Karpas-422 (cell line): Measurements from ENCODE around the gene SRSF7. TPM values are rescaled to one million over a fixed set of nuclear protein-coding genes. Genes with fewer than 3 reads are reported as not detected.
"Not testable (repeated sequence)": the region's sequence is repeated elsewhere in the genome, so short reads cannot be mapped to it uniquely, and the experiment has no call there.

Experiments used
- DNase-seq: peaks from one replicate; pipeline ENCODE4 v3.0.0-alpha.2; 2015
- H2AFZ ChIP-seq: fragments of 200-600 bp; sonication (generic); 2 replicates; pipeline ENCODE4 v1.6.1; 2014; ENCODE audit warnings: antibody characterized with exemption, low read length, mixed read lengths
- H3K27ac ChIP-seq: fragments of 200-600 bp; sonication (generic); 2 replicates; pipeline ENCODE4 v1.5.1; 2014; ENCODE audit warnings: mild to moderate bottlenecking, low read length, moderate library complexity
- H3K27me3 ChIP-seq: fragments of 200-600 bp; sonication (generic); 2 replicates; pipeline ENCODE4 v1.6.1; 2014; ENCODE audit warnings: low read length, mixed read lengths
- H3K36me3 ChIP-seq: fragments of 200-600 bp; sonication (generic); 2 replicates; pipeline ENCODE4 v1.6.1; 2014; ENCODE audit warnings: low read length, mixed read lengths; ENCODE audit not compliant: insufficient read depth
- H3K4me1 ChIP-seq: fragments of 200-600 bp; sonication (generic); 2 replicates; pipeline ENCODE4 v1.6.1; 2014; ENCODE audit warnings: mild to moderate bottlenecking, low read length, mixed read lengths
- H3K4me2 ChIP-seq: fragments of 200-600 bp; sonication (generic); 2 replicates; pipeline ENCODE4 v1.6.1; 2014; ENCODE audit warnings: low read length, low read depth, mild to moderate bottlenecking; ENCODE audit not compliant: poor library complexity, severe bottlenecking
- H3K4me3 ChIP-seq: fragments of 200-600 bp; sonication (generic); 2 replicates; pipeline ENCODE4 v1.5.1; 2014; ENCODE audit warnings: mild to moderate bottlenecking, antibody characterized with exemption, low read length, mixed read lengths
- H3K79me2 ChIP-seq: fragments of 200-600 bp; sonication (generic); 2 replicates; pipeline ENCODE4 v1.6.1; 2014; ENCODE audit warnings: mild to moderate bottlenecking, low read length, mixed read lengths
- H3K9ac ChIP-seq: fragments of 200-600 bp; sonication (generic); 2 replicates; pipeline ENCODE4 v1.6.0; 2014; ENCODE audit warnings: low read length
- H3K9me2 ChIP-seq: fragments of 200-600 bp; sonication (generic), shearing (Covaris generic); replicated peaks from 2 replicates; pipeline ENCODE4 v1.6.0; 2014; ENCODE audit warnings: mild to moderate bottlenecking, low read length, moderate library complexity; ENCODE audit not compliant: insufficient read depth
- H3K9me3 ChIP-seq: fragments of 300-700, 200-600 bp; sonication (generic); 2 replicates; pipeline ENCODE4 v1.6.1; 2014; ENCODE audit warnings: low read length, mixed read lengths
- H4K20me1 ChIP-seq: fragments of 200-600 bp; sonication (generic); 2 replicates; pipeline ENCODE4 v1.6.1; 2014; ENCODE audit warnings: mild to moderate bottlenecking, antibody characterized with exemption, low read length, low read depth; ENCODE audit not compliant: insufficient read depth
- total RNA-seq: library from RNA; depleted of rRNA; stranded (reverse); fragments of >200 nt; shearing (Covaris generic); gene quantifications from 2 replicates; pipeline ENCODE4 v1.2.3, GENCODE V29; 2014; ENCODE audit warnings: low replicate concordance

SRSF7 gene
- total RNA-seq, 1 experiment from 2014 or later, result 176 TPM

GRCh38 chr2:38771632-38772031 is 20.5 kb upstream of the SRSF7 start:
- Histone ChIP-seq H3K4me3 (no peak overlapping the region), H3K9me2 (no peaks in the 10 kb centered on the region), H3K27ac (no peak overlapping the region), H3K27me3 (no peaks in the 10 kb centered on the region), H3K9ac (no peak overlapping the region), H2AFZ (no peak overlapping the region), H3K4me1 (peaks cover 7% of the 10 kb centered on the region), H3K4me2 (no peak overlapping the region), H3K36me3 (no peaks in the 10 kb centered on the region), H3K9me3 (no peaks in the 10 kb centered on the region), H3K79me2 (no peaks in the 10 kb centered on the region), H4K20me1 (no peaks in the 10 kb centered on the region)
- no peak for DNase-seq

DNA sequence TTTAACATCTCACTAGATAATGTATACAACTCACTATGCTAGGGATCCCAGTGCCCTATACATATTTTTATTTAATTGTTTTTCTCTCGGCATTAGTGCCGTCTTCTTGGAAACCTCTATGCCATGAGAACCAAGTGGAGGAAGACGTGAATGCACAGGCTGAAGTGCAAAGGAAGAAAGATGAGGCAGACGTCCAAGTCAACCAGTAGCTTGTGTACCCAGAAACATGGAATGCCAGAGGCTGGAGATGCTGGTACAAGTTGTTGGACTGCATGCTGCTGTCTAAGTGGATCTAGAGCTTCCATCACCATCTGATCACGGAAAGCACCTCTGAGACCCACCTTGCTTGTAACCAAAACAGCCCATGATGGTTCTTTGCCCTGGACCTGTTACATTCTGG is 14.4 kb upstream of the SRSF7 start:
- Histone ChIP-seq H3K79me2 (no peaks in the 10 kb centered on the region), H3K4me2 (no peak overlapping the region), H3K4me1 (no peaks in the 10 kb centered on the region), H2AFZ (no peak overlapping the region), H3K9me2 (no peaks in the 10 kb centered on the region), H3K36me3 (no peaks in the 10 kb centered on the region), H3K4me3 (no peak overlapping the region), H4K20me1 (no peaks in the 10 kb centered on the region), H3K9me3 (no peaks in the 10 kb centered on the region), H3K9ac (no peak overlapping the region), H3K27me3 (no peaks in the 10 kb centered on the region), H3K27ac (no peak overlapping the region)
- no peak for DNase-seq

GRCh38 chr2:38765149-38765548 is 14.0 kb upstream of the SRSF7 start:
- Histone ChIP-seq H3K9ac (no peak overlapping the region), H3K36me3 (no peaks in the 10 kb centered on the region), H3K4me2 (no peak overlapping the region), H3K79me2 (no peaks in the 10 kb centered on the region), H3K27me3 (no peaks in the 10 kb centered on the region), H3K4me1 (no peaks in the 10 kb centered on the region), H3K4me3 (no peak overlapping the region), H3K9me3 (no peaks in the 10 kb centered on the region), H3K9me2 (no peaks in the 10 kb centered on the region), H2AFZ (no peak overlapping the region), H3K27ac (no peak overlapping the region), H4K20me1 (no peaks in the 10 kb centered on the region)
- no peak for DNase-seq

DNA sequence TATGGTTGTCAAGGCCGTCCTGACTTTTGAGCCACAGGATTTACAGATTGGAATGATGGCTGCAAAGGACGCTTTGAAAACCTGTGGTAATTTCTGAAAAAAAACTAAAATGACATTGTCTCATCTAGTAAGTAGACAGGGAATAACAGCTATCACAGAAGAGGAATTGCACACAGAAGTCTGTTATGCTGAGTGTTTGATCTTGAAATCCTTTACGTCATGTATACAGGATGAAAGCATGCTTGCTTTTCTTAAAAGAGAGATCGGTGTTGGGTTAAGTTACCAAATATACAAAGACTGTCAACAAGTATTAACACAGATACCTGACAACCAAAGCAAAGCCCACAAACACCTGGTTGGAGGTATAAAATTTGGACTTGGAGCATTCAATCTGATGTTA is 12.6 kb upstream of the SRSF7 start:
- Histone ChIP-seq H3K27me3 (no peaks in the 10 kb centered on the region), H3K9ac (no peak overlapping the region), H3K36me3 (no peaks in the 10 kb centered on the region), H3K4me3 (no peak overlapping the region), H3K4me2 (no peak overlapping the region), H3K27ac (no peak overlapping the region), H4K20me1 (no peaks in the 10 kb centered on the region), H2AFZ (no peak overlapping the region), H3K4me1 (no peaks in the 10 kb centered on the region), H3K9me2 (no peaks in the 10 kb centered on the region), H3K9me3 (no peaks in the 10 kb centered on the region), H3K79me2 (no peaks in the 10 kb centered on the region)
- no peak for DNase-seq

- no peaks in the 10 kb centered on the region for H3K36me3 ChIP-seq
- no peak overlapping the region for H3K4me2 ChIP-seq
- H3K9me2 ChIP-seq, result no peaks in the 10 kb centered on the region
- no peaks in the 10 kb centered on the region for H4K20me1 ChIP-seq
- H3K4me1 ChIP-seq, result no peaks in the 10 kb centered on the region
- no peak for DNase-seq
- no peaks in the 10 kb centered on the region for H3K27me3 ChIP-seq
- H3K4me3 ChIP-seq, result no peak overlapping the region
- H3K9me3 ChIP-seq, result no peaks in the 10 kb centered on the region
- no peak overlapping the region for H3K27ac ChIP-seq
- H3K79me2 ChIP-seq, result no peaks in the 10 kb centered on the region
- no peak overlapping the region for H3K9ac ChIP-seq
- no peak overlapping the region for H2AFZ ChIP-seq
These were observed 12.1 kb upstream of the SRSF7 start for GRCh38 chr2:38763228-38763627.

DNA sequence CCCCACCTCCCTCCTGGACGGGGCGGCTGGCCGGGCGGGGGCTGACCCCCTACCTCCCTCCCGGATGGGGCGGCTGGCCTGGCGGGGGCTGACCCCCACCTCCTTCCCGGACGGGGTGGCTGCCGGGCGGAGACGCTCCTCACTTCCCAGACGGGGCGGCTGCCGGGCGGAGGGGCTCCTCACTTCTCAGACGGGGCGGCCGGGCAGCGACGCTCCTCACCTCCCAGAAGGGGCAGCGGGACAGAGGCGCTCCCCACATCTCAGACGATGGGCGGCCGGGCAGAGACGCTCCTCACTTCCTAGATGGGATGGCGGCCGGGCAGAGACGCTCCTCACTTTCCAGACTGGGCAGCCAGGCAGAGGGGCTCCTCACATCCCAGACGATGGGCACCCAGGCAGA is 4.7 kb upstream of the SRSF7 start:
- H4K20me1 ChIP-seq, H3K9me3 ChIP-seq, H3K79me2 ChIP-seq, H3K9me2 ChIP-seq, H3K9ac ChIP-seq, H3K27ac ChIP-seq, H3K4me3 ChIP-seq, H3K36me3 ChIP-seq, H2AFZ ChIP-seq, DNase-seq, H3K4me2 ChIP-seq, H3K27me3 ChIP-seq: not testable (repeated sequence)
- peaks cover 23% of the 10 kb centered on the region for H3K4me1 ChIP-seq

DNA sequence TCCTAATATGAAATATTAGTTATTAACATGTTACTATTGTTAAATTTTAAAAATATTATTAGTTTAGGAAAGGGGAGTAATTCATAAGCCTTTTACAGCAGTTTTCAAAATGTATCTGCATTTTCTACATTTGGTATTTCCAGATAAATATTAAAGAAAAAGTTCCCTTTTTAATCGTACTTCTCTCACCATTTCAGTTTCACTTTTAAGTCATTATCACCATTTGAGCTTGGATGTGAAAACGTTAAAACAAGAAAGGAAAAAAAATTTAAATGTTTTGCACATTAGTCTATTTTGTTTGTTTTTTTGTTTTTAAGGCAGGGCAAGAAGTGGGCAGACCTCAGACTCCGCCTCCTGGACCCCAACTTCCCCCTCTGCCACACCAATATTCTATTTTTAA is 3.3 kb upstream of the SRSF7 start:
- peaks cover 29% of the 10 kb centered on the region for H3K4me1 ChIP-seq
- no peak overlapping the region for H3K9ac ChIP-seq
- H3K27me3 ChIP-seq, result no peaks in the 10 kb centered on the region
- H3K79me2 ChIP-seq, result peaks cover 17% of the 10 kb centered on the region
- H4K20me1 ChIP-seq, result peaks cover 15% of the 10 kb centered on the region
- H3K9me2 ChIP-seq, result no peaks in the 10 kb centered on the region
- H3K36me3 ChIP-seq, result peaks cover 9% of the 10 kb centered on the region
- H3K4me3 ChIP-seq, result 0 out of 2 replicates have a peak overlapping the region, but pooled peaks have one; percentile 42
- H3K27ac ChIP-seq, result peak overlapping the region; percentile 31; the same call in 1 of the 2 replicates
- DNase-seq, result no peak
- H3K9me3 ChIP-seq, result no peaks in the 10 kb centered on the region
- peak overlapping the region; percentile 63 for H3K4me2 ChIP-seq
- no peak overlapping the region; the same call in 1 of the 2 replicates for H2AFZ ChIP-seq

GRCh38 chr2:38754049-38754448 is 2.9 kb upstream of the SRSF7 start:
- H3K9ac ChIP-seq, result peak overlapping the region; percentile 54
- peaks cover 19% of the 10 kb centered on the region for H4K20me1 ChIP-seq
- peak overlapping the region; percentile 31; the same call in 1 of the 2 replicates for H3K27ac ChIP-seq
- no peaks in the 10 kb centered on the region for H3K27me3 ChIP-seq
- DNase-seq, result no peak
- peaks cover 33% of the 10 kb centered on the region for H3K4me1 ChIP-seq
- H3K36me3 ChIP-seq, result peaks cover 14% of the 10 kb centered on the region
- peak overlapping the region; percentile 82 for H2AFZ ChIP-seq
- H3K9me2 ChIP-seq, result no peaks in the 10 kb centered on the region
- peak overlapping the region; percentile 63 for H3K4me2 ChIP-seq
- H3K79me2 ChIP-seq, result peaks cover 22% of the 10 kb centered on the region
- H3K4me3 ChIP-seq, result peak overlapping the region; percentile 40; the same call in 1 of the 2 replicates
- H3K9me3 ChIP-seq, result no peaks in the 10 kb centered on the region
